Astrocyte (in vitro differentiated cells and primary cell): ENCODE measurements around the gene PDGFRB. TPM values are rescaled to one million over a fixed set of nuclear protein-coding genes. Genes with fewer than 3 reads are reported as not detected.

ENCODE experiments used
- DNase-seq: peaks from one replicate; pipeline ENCODE4 v3.0.0-alpha.2; 2010; ENCODE audit warnings: low read depth
- FAIRE-seq: peaks from 2 replicates; lab custom pipeline; 2011; peaks lifted over from hg19 to GRCh38; lab: Jason Lieb, UNC
- H2AFZ ChIP-seq: 2 replicates; pipeline ENCODE4 v1.6.0; 2012; ENCODE audit warnings: low read depth, low read length, inconsistent platforms
- H3K27ac ChIP-seq: 2 replicates; pipeline ENCODE4 v1.5.1; 2011; ENCODE audit warnings: low read depth, low read length, inconsistent platforms
- H3K27me3 ChIP-seq: 2 replicates; pipeline ENCODE4 v1.6.0; 2011; ENCODE audit warnings: low read length, inconsistent platforms; ENCODE audit not compliant: insufficient read depth
- H3K36me3 ChIP-seq: 2 replicates; pipeline ENCODE4 v1.5.1; 2011; ENCODE audit warnings: low read length, inconsistent platforms; ENCODE audit not compliant: insufficient read depth
- H3K4me1 ChIP-seq: 2 replicates; pipeline ENCODE4 v1.5.1; 2011; ENCODE audit warnings: low read length, inconsistent platforms; ENCODE audit not compliant: insufficient read depth
- H3K4me2 ChIP-seq: 2 replicates; pipeline ENCODE4 v1.6.0; 2012; ENCODE audit warnings: low read length, inconsistent platforms
- H3K4me3 ChIP-seq: 2 replicates; pipeline ENCODE4 v1.5.1; 2011; ENCODE audit warnings: low read depth, mild to moderate bottlenecking, low read length, inconsistent platforms; ENCODE audit not compliant: insufficient read depth
- H3K79me2 ChIP-seq: 2 replicates; pipeline ENCODE4 v1.6.0; 2012; ENCODE audit warnings: mild to moderate bottlenecking, low read length, inconsistent platforms; ENCODE audit not compliant: insufficient read depth
- H3K9ac ChIP-seq: 2 replicates; pipeline ENCODE4 v1.6.0; 2012; ENCODE audit warnings: mild to moderate bottlenecking, low read length, inconsistent platforms
- H3K9me3 ChIP-seq: 2 replicates; pipeline ENCODE4 v1.5.1; 2012; ENCODE audit warnings: low read depth, mild to moderate bottlenecking, low read length, inconsistent platforms; ENCODE audit not compliant: insufficient read depth
- H4K20me1 ChIP-seq: 2 replicates; pipeline ENCODE4 v1.6.0; 2012; ENCODE audit warnings: low read length, inconsistent platforms; ENCODE audit not compliant: insufficient read depth
- H3K27ac Mint-ChIP-seq: one replicate; pipeline ENCODE4 v1.8.0; 2021; ENCODE audit warnings: mild to moderate bottlenecking, mixed read lengths; ENCODE audit not compliant: unreplicated experiment
- H3K27me3 Mint-ChIP-seq: one replicate; pipeline ENCODE4 v1.8.0; 2021; ENCODE audit warnings: low read depth, mixed read lengths; ENCODE audit not compliant: unreplicated experiment
- H3K36me3 Mint-ChIP-seq: one replicate; pipeline ENCODE4 v1.8.0; 2021; ENCODE audit warnings: low read depth, mixed read lengths; ENCODE audit not compliant: unreplicated experiment
- H3K4me1 Mint-ChIP-seq: one replicate; pipeline ENCODE4 v1.8.0; 2021; ENCODE audit warnings: low read depth, mixed read lengths; ENCODE audit not compliant: unreplicated experiment
- H3K4me3 Mint-ChIP-seq: one replicate; pipeline ENCODE4 v1.8.0; 2021; ENCODE audit warnings: mild to moderate bottlenecking, moderate library complexity, mixed read lengths; ENCODE audit not compliant: unreplicated experiment
- H3K9me3 Mint-ChIP-seq: one replicate; pipeline ENCODE4 v1.8.0; 2021; ENCODE audit warnings: mild to moderate bottlenecking, mixed read lengths; ENCODE audit not compliant: unreplicated experiment
- EZH2 ChIP-seq: IDR thresholded peaks from 2 replicates; pipeline ENCODE4 v1.6.1; 2012; ENCODE audit warnings: mild to moderate bottlenecking, low read length, inconsistent platforms; ENCODE audit not compliant: insufficient read depth
- total RNA-seq: library from RNA; stranded (reverse); gene quantifications from 2 replicates; pipeline ENCODE4 v1.2.1, GENCODE V29; 2021
- TF ChIP-seq, protein P1 (sequence below): IDR thresholded peaks from 2 replicates; pipeline ENCODE4 v1.5.1; 2011; ENCODE audit warnings: low read depth, mild to moderate bottlenecking, inconsistent platforms, low read length, moderate library complexity; ENCODE audit not compliant: insufficient read depth

PDGFRB gene
- total RNA-seq, 1 donor from 2014 or later = 78.8 TPM

DNA sequence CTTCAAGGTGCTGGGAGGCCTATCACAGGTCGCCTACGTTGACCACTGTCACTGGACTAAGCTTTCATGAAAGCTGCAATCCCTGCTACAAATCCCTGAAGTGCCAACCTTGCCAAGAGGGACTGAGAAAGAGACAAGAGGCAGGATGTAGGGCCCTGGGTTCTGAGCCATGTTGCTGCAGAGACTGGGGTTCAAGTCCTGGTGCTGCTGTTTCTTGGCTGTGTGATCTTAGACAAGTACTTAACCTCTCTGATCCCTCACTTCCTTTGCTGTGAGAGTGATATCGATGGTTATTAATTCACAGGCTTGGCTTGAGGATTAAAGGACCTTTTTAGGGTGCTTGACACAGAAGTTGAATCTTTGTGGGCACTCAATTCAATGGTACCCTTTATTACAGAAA lies 84.8 kb downstream of the PDGFRB start:
- H4K20me1 ChIP-seq = no peaks in the 10 kb centered on the region
- no peak overlapping the region for H3K27ac ChIP-seq
- H3K4me1 Mint-ChIP-seq = peaks cover 23% of the 10 kb centered on the region
- H3K36me3 Mint-ChIP-seq = no peaks in the 10 kb centered on the region
- peaks cover 5% of the 10 kb centered on the region for H3K9me3 Mint-ChIP-seq
- H3K4me2 ChIP-seq = no peak overlapping the region
- H3K9me3 ChIP-seq = peaks cover 8% of the 10 kb centered on the region
- H3K27me3 ChIP-seq = no peaks in the 10 kb centered on the region
- no peak overlapping the region for H2AFZ ChIP-seq
- no peak for DNase-seq
- H3K4me1 ChIP-seq = peaks cover 28% of the 10 kb centered on the region
- H3K9ac ChIP-seq = no peak overlapping the region
- H3K79me2 ChIP-seq = no peaks in the 10 kb centered on the region
- no peaks in the 10 kb centered on the region for H3K36me3 ChIP-seq
- no peak overlapping the region for H3K4me3 Mint-ChIP-seq
- no peak for FAIRE-seq
- TF ChIP-seq EZH2 = no peak
- TF ChIP-seq, protein P1, sequence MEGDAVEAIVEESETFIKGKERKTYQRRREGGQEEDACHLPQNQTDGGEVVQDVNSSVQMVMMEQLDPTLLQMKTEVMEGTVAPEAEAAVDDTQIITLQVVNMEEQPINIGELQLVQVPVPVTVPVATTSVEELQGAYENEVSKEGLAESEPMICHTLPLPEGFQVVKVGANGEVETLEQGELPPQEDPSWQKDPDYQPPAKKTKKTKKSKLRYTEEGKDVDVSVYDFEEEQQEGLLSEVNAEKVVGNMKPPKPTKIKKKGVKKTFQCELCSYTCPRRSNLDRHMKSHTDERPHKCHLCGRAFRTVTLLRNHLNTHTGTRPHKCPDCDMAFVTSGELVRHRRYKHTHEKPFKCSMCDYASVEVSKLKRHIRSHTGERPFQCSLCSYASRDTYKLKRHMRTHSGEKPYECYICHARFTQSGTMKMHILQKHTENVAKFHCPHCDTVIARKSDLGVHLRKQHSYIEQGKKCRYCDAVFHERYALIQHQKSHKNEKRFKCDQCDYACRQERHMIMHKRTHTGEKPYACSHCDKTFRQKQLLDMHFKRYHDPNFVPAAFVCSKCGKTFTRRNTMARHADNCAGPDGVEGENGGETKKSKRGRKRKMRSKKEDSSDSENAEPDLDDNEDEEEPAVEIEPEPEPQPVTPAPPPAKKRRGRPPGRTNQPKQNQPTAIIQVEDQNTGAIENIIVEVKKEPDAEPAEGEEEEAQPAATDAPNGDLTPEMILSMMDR = no peak
- peaks cover 5% of the 10 kb centered on the region for H3K27me3 Mint-ChIP-seq
- no peak overlapping the region for H3K4me3 ChIP-seq
- H3K27ac Mint-ChIP-seq = no peak overlapping the region

DNA sequence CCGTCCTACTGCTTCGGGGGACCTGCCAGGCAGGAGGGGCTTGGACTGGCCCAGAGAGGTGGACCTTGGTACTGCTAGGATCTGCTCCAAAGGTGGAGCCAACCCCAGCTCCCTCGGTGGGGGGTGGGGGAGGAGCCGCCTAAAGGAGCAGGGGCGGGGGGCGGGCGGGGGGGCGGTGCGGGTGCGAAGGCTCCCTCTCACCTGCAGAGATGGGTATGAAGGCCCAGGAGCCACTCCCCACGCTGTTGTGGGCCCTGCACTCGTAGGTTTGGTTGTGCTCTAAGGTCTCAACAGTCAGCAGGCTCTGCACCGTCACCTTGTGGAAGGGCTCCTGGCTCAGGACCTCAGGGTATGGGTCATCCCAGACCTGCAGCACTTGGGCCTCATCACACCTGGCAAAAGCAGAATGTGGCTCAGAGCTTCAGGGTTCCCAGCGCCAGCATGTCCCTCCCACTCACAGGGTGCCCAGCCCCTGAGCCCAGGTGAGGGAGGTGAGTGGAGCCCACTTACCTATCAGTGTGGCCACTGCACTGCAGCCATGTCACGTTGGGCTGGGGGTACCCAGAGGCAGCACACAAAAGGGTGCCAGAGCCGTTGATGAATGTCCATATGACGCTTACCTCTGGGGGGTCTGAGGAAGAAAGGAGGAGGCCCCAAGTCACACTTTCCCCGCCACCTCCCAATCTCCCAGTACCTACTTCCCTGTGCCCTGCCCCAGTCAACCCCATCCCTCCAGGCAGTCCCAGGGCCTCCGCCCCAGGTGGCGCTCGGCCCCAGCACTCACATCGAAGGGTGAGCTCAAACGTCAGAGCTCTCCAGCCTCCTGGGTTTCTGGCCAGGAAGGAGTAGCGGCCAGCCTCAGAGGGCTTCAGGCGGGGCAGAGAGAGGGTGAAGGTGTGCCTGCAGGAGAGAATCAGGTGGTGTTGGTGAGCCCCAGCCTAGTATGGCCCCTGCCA lies 85.7 kb downstream of the PDGFRB start:
- H3K4me2 ChIP-seq = no peak overlapping the region
- Mint-ChIP-seq H3K36me3 (no peaks in the 10 kb centered on the region), H3K4me3 (no peak overlapping the region), H3K27me3 (peaks cover 5% of the 10 kb centered on the region), H3K4me1 (peaks cover 32% of the 10 kb centered on the region), H3K27ac (no peak overlapping the region), H3K9me3 (peaks cover 5% of the 10 kb centered on the region)
- H4K20me1 ChIP-seq = no peaks in the 10 kb centered on the region
- no peaks in the 10 kb centered on the region for H3K79me2 ChIP-seq
- FAIRE-seq = no peak
- TF ChIP-seq, protein P1 = no peak
- no peak for TF ChIP-seq EZH2
- H3K9ac ChIP-seq = no peak overlapping the region
- H3K4me3 ChIP-seq = no peak overlapping the region
- peaks cover 8% of the 10 kb centered on the region for H3K9me3 ChIP-seq
- H3K27me3 ChIP-seq = no peaks in the 10 kb centered on the region
- peaks cover 37% of the 10 kb centered on the region for H3K4me1 ChIP-seq
- no peak overlapping the region for H3K27ac ChIP-seq
- no peak for DNase-seq
- H2AFZ ChIP-seq = no peak overlapping the region
- no peaks in the 10 kb centered on the region for H3K36me3 ChIP-seq
